ENCODE data around the gene SLC25A51.

The SLC25A51 gene

GRCh38 chr9:37917801-37918664 lies 14.1 kb upstream of the SLC25A51 start:
- Histone ChIP-seq H3K4me3 (IDR thresholded peaks at IDR 0.05; ENCODE audit: insufficient read depth, low read depth, low read length) (no peak overlapping the region), H3K4me2 (no peak overlapping the region), H3K27me3 (ENCODE audit: insufficient read depth, low read depth) (no peaks in the 10 kb centered on the region), H3K27ac (no peak overlapping the region), H3K79me2 (ENCODE audit: insufficient read depth, low read depth) (no peaks in the 10 kb centered on the region), H2AFZ (ENCODE audit: low read depth) (no peak overlapping the region), H3K36me3 (ENCODE audit: insufficient read depth) (no peaks in the 10 kb centered on the region), H4K20me1 (ENCODE audit: insufficient read depth) (no peaks in the 10 kb centered on the region), H3K4me1 (ENCODE audit: low read depth, poor library complexity, severe bottlenecking) (no peaks in the 10 kb centered on the region), H3K9ac (no peak overlapping the region)
- no peak for TF ChIP-seq CTCF (conservative IDR thresholded peaks at IDR 0.05; ENCODE audit: low read depth, low read length)

GRCh38 chr9:37917313-37917731 lies 13.4 kb upstream of the SLC25A51 start:
- no peak overlapping the region for H3K4me3 ChIP-seq (IDR thresholded peaks at IDR 0.05; ENCODE audit: insufficient read depth, low read depth, low read length)
- H3K79me2 ChIP-seq (ENCODE audit: insufficient read depth, low read depth), result no peaks in the 10 kb centered on the region
- H4K20me1 ChIP-seq (ENCODE audit: insufficient read depth), result no peaks in the 10 kb centered on the region
- no peaks in the 10 kb centered on the region for H3K4me1 ChIP-seq (ENCODE audit: low read depth, poor library complexity, severe bottlenecking)
- H3K36me3 ChIP-seq (ENCODE audit: insufficient read depth), result no peaks in the 10 kb centered on the region
- H3K9ac ChIP-seq, result no peak overlapping the region
- H3K27me3 ChIP-seq (ENCODE audit: insufficient read depth, low read depth), result no peaks in the 10 kb centered on the region
- H3K4me2 ChIP-seq, result no peak overlapping the region
- no peak for TF ChIP-seq CTCF (conservative IDR thresholded peaks at IDR 0.05; ENCODE audit: low read depth, low read length)
- no peak overlapping the region for H3K27ac ChIP-seq
- H2AFZ ChIP-seq (ENCODE audit: low read depth), result no peak overlapping the region

DNA sequence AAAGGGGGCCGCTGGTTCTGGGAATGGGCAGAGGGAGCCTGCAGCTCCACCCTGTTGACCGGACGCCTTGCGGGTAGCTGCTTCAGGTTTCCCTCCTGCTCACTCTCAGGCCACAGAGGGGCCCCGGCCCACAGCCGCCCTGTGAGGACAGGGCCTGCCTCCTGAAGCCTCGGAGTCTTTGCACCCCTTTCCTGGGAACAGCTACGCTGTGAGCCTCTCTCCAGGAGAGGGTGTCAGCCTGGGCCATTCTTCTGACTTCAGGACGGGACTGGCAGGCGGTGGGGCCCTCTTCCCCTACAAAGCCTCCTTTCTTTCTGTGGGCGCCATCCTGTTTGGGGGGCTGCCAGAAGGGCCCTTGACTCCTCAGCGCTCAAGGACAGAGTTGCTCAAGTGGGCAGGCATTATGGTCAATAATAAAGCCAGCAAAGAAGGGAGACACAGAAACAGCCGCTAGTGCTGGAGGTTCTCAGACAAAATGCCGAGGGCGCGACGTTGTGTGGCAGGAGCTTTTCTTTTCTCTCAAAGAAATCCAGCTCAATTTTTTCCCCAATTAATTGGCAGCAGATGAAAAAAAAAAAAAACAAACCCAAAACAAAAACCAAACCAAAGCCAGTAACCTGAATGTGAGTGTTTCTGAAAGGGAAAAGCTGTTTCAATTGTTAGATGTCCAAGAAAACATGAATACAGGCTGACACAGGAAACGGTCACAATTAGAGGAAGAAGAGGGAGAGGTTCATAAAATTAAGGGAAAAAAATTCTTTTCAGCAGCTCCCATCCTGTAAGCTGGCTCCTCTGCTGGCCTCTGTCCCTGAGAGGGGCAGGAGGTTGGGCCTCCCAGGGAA lies 12.8 kb upstream of the SLC25A51 start:
- TF ChIP-seq CTCF (conservative IDR thresholded peaks at IDR 0.05; ENCODE audit: low read depth, low read length), result no peak
- no peaks in the 10 kb centered on the region for H3K27me3 ChIP-seq (ENCODE audit: insufficient read depth, low read depth)
- H3K36me3 ChIP-seq (ENCODE audit: insufficient read depth), result no peaks in the 10 kb centered on the region
- no peak overlapping the region for H3K27ac ChIP-seq
- no peak overlapping the region for H3K4me3 ChIP-seq (IDR thresholded peaks at IDR 0.05; ENCODE audit: insufficient read depth, low read depth, low read length)
- no peaks in the 10 kb centered on the region for H4K20me1 ChIP-seq (ENCODE audit: insufficient read depth)
- no peak overlapping the region for H2AFZ ChIP-seq (ENCODE audit: low read depth)
- no peak overlapping the region for H3K9ac ChIP-seq
- no peak overlapping the region for H3K4me2 ChIP-seq
- no peaks in the 10 kb centered on the region for H3K4me1 ChIP-seq (ENCODE audit: low read depth, poor library complexity, severe bottlenecking)
- H3K79me2 ChIP-seq (ENCODE audit: insufficient read depth, low read depth), result no peaks in the 10 kb centered on the region

GRCh38 chr9:37915911-37916470 lies 12.1 kb upstream of the SLC25A51 start:
- no peaks in the 10 kb centered on the region for H4K20me1 ChIP-seq (ENCODE audit: insufficient read depth)
- no peaks in the 10 kb centered on the region for H3K79me2 ChIP-seq (ENCODE audit: insufficient read depth, low read depth)
- H3K4me1 ChIP-seq (ENCODE audit: low read depth, poor library complexity, severe bottlenecking), result no peaks in the 10 kb centered on the region
- no peak overlapping the region for H3K4me2 ChIP-seq
- H3K4me3 ChIP-seq (IDR thresholded peaks at IDR 0.05; ENCODE audit: insufficient read depth, low read depth, low read length), result no peak overlapping the region
- no peaks in the 10 kb centered on the region for H3K36me3 ChIP-seq (ENCODE audit: insufficient read depth)
- no peak overlapping the region for H2AFZ ChIP-seq (ENCODE audit: low read depth)
- H3K27ac ChIP-seq, result no peak overlapping the region
- TF ChIP-seq CTCF (conservative IDR thresholded peaks at IDR 0.05; ENCODE audit: low read depth, low read length), result no peak
- H3K9ac ChIP-seq, result no peak overlapping the region
- no peaks in the 10 kb centered on the region for H3K27me3 ChIP-seq (ENCODE audit: insufficient read depth, low read depth)

Data from KMS-11 (cell line).